Measurements from ENCODE around the gene LARP1B.
"Not testable (repeated sequence)": the region's sequence is repeated elsewhere in the genome, so short reads cannot be mapped to it uniquely, and the experiment has no call there.

The LARP1B gene

DNA sequence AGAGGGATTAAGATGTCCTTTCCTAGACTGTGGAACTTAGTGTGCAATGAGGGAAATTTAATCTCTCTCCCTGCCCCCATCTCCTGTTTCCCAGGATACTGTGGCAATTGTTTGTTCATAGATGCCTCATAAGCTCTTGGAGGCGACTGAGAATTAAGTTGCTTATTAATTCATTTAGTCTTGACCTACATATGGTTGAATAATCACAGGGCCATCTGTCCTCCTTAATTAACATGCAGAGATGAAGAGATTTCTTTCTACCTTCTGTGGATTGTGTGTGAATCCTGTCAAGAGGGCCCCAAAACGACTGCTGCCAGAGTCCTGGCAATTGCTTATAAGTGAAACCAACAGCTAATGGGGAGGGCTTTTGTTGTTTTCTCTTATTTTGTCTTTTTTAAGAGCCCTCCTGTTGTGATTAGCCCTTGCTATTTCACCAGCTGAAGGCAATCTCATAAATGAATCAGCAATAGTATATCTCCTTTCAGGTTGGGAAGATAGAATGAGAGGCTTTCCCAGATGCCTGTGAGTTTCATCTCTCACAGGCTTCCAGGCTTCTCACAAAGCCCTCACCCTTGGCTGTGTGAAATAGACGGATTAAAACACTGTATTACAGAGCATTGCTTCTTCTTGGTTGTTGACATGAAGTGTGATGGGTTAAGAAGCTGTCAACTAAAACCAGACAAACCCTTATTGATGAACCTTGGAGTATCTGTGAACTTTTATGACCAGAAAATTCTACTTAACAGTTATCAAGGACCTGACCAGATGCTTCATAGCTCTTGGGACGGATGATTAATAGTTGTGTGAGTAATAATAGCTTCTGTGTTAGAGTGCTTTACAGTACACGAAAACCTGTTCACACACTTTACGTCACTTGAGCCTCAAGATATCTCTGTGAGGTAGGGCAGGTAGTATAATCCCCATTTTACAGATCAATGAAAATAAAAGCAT, 168.0 kb downstream of the LARP1B start:
- DNase-seq, result no peak

DNA sequence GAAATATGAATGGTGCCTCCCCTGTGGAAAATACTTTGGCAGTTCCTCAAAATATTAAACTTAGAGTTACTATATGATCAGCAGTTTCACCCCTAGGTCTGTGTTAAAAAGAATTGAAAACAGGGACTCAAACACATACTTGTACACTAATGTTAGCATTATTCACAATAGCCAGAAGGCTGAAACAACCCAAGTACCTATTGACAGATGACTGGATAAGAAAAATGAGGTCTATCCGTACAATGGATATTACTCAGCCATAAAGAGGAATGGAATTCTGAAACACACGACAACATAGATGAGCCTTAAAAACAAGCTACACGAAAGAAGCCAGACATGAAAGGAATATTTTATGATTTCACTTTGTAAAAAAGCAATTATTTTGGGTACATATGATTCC, 171.6 kb downstream of the LARP1B start:
- DNase-seq, result no peak

DNA sequence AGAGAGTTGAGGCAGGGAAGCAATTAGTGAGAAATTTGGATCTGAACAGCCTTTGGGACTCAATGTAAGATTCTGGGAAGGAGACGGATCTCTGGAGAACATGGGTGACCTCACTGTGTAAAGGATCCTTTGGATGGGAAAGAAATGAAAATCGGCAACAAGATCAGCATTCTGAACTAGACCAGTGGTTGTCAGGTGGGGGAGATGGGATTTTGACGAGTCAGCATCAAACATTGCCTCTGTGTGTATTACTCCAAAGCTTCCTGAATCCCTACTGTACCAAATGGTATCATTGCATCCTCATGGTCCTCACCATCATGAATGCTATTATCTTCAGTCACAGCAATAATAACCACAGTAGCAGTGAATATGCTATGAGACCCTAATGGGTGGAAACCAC, 173.7 kb downstream of the LARP1B start:
- no peak for DNase-seq

DNA sequence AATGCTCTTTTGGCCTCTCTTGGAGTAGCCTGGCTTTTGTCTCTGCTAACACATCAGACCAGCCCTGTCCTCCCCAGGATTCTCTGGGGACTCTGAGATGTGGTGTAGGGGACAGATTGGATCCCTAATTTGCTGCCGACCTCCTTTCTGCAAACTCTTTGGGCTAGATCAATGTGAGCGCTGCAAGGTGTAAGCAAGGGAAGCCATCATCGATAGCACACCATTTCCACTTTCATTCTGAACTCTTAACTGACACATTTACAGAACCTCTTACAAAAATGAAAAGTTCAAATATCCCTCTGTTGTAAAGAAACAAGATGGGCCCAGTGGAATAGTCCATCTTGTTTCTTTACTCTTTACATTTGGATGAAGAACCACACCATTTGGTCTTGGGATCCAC, 179.9 kb downstream of the LARP1B start:
- no peak for DNase-seq

DNA sequence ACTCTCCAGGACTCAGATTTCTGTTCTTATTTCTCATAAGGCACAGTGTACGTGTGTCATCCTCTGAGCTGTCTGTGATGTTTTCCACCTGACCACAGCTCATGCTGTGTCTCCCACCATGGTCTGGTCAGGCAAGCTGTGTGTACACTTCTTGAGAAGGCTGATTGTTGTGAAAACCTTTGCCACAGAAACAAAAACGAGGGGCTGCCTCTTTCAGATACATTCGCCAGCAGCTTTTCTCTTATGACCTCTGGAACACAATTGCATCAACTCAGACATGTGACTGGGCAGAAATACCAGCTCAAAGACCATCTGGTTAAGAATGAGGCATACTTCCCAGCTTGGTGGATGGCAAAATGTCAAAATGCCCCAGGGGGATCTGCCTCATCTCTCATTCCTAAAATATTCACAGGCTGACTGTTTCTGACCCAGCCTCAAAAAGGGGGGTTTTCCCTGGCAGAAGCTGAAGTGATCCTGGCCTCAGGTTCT, 180.4 kb downstream of the LARP1B start:
- DNase-seq, result peak; percentile 19

DNA sequence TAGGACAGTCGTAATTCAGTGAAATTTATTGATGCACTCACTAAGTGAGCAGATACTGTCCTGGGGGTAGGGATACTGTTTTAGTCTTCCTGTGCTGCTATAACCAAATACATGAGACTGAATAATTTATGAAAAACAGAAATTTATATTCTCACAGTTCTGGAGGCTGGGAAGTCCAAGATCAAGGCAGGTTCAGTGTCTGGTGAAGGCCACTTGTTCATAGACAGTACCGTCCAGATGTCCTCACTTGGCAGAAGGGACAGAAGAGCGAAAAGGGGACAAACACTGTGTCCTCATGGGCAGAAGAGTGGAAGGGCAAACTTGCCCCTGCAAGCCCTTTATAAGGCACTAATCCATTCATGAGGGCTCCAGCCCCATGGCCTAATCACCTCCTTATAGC, 180.9 kb downstream of the LARP1B start:
- no peak for DNase-seq

DNA sequence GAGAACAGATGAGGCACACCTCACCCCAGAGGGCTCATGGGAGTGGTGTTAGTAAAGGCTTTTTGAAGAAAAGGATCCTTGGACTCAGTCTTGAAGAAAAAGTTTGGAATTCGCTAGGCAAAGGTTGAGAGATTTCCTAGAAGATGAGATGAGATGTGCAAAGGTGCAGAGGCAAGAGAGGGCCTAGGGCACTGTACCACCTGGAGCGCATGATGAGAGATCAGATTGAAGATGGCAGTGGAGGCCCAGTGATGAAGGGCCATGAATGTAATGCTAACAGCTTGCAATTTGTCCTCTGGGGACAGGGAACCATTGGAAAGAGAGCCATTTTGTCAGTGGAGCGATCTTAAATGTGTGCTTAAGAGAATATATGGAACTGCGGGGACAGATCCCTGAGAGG, 181.5 kb downstream of the LARP1B start:
- DNase-seq, result no peak

DNA sequence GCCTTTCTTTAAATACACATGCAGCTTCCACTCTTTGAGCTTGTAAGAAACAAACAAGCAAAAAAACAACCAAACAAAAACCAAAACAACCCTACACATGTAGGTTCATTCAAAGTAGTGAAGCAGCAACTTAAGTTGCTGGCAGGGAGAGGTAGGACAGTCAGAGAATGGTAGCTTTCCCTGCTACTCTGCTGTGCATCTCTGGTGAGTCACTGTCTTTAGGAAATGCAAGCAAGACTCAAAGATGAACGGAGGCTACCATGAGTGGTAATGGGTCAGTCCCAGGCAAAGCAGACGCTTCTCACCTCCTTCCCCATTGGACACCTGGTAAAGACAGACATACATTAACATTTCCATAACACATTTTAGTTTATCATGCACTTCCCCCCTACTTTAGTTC, 183.3 kb downstream of the LARP1B start:
- no peak for DNase-seq

DNA sequence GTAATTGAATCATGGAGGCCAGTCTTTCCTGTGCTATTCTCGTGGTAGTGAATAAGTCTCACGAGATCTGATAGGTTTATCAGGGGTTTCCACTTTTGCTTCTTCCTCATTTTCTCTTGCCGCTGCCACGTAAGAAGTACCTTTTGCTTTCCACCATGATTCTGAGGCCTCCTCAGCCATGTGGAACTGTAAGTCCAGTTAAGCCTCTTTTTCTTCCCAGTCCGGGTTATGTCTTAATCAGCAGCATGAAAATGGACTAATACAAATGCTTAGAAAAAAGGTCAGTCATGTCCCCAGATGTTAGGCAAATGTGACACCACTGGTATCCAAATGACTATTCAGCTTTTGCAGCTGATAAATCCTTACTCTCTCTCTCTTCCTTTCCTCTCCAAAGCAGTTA, 184.3 kb downstream of the LARP1B start:
- not testable (repeated sequence) for DNase-seq

DNA sequence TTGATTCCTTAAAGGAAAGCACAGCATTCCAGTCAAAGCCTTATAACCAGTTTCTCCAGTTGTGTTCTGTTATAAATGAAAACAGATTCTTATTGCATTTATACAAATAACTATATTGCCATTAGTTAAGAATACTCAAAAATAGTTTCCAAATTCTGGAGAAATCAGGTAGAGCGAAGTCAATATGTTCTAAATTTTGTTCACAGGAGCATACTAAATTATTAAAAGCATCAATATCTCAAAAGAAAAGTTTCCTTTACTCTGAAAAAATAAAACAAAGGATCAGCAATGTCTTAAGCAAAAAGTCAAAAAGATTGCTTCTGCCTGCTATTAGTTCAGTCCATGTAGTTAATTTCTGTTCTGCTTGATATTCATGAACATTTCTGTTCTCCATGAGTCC, 186.8 kb downstream of the LARP1B start:
- DNase-seq, result no peak

DNA sequence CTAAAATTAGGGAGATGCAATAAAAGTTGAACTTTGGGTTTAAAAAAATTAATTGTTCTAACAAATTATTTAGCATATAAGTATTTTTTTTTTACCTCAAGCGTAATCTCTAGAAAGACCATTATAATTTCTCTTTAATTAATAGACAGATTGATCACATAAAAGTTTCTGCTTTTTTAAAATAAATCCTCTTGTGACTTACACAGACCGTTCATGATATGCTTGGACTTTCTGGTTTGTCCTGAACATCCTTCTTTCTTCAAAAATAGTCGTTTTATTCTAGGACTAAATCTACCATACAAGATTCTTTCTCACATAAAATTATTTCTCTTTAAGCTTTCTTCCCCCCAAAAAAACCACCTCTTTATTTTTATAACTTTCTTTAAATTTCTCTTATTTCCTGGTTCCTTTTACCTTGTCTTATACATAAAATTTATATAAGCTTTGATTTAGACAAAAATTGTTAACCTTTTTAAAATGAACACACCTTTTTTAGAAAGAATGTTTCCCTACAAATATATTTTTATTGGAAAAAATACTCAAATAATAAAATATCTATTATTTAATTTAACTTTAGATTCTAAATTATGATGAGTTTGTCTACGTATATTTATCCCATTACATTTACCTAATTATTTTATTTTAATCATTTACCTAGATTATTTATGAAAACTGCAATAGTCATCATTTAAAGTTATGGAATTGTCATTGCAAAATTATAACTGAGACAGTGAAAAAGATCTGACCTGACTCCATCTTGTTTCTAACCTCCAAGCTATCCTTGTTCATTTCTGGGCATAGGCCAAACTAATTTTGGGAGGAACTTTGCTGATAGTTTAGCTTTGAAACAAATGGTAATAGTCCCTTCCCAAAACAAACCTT, 188.9 kb downstream of the LARP1B start:
- no peak for DNase-seq

DNA sequence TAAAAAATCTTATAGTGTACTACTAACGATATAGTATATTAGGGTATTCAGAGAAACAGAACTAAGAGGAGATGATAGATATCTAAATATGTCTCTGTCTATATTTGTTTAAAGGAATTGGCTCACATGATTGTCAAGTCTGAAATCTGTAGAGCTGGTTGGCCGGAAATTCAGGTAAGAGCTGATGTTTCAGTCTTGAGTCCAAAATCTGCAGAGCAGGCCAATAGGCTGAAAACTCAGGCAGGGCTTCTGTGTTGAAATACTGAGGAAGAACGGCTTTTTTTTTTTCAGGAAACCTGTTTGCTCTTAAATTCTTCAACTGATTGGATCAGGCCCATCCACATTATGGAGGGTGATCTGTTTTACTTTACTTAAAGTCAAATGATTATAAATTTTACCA, 194.8 kb downstream of the LARP1B start:
- DNase-seq, result no peak

DNA sequence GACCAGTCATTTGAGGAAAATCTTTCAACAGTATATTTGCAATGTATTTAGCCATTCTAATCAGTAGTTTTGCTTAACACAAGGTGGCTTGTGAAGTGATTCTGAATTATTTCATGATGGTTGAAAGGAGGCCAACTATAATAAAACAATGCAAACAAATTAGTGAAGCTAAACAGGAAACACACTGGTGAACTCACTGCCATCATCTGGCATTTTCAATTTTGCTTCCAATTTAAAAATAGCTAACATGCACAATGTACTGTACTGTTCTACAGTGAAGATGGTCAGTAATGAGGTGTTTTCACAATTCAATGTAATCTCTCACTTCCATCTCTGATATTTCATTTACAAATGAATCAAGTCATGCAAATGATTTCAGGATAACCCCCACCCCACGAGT, 195.4 kb downstream of the LARP1B start:
- no peak for DNase-seq

DNA sequence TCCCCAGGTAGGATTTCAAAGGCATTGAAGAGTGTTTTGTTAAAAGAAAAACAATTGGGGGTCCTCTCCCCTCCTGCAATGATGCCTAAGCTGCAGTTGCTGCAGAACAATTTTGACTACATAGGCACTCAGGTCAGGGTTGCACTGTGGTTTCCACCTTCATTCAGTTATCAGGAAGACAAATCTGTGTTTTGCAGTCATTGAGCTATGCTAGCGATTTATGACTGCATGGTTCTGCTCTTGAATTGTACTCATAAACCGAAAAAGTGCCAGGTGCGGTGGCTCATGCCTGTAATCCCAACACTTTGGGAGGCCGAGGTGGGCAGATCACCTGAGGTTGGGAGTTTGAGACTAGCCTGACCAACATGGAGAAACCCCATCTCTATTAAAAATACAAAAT, 197.1 kb downstream of the LARP1B start:
- not testable (repeated sequence) for DNase-seq

DNA sequence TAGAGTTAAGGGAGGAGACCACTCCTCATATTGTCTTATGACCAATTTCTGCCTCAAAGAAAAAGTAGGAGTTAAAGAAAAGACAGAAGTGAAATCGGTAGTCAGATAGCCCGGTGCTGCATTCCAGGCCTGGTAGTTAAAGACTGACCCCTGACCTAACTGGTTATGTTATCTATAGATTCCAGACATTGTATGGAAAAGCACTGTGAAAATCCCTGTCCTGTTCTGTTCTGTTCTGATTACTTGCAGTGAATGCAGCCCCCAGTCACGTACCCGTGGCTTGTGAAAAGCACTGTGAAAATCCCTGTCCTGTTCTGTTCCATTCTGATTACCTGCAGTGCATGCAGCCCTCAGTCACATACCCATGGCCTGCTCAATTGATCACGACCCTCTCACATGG, 198.8 kb downstream of the LARP1B start:
- not testable (repeated sequence) for DNase-seq
